K562 (cell line): Measurements from ENCODE around the gene MEX3D. TPM values are rescaled to one million over a fixed set of nuclear protein-coding genes. Genes with fewer than 3 reads are reported as not detected.

Source experiments
- DIDO1 ChIP-seq: fragments of 450-650 bp; IDR thresholded peaks from 2 replicates; pipeline ENCODE4 v1.6.1; 2016; ENCODE audit warnings: low read depth, missing biosample characterization, missing genetic modification characterization
- EP400 ChIP-seq: fragments of 450-650 bp; IDR thresholded peaks from 2 replicates; pipeline ENCODE4 v1.6.1; 2017; ENCODE audit warnings: antibody characterized with exemption, mild to moderate bottlenecking, moderate library complexity
- HLTF ChIP-seq: fragments of 450-650 bp; IDR thresholded peaks from 2 replicates; pipeline ENCODE4 v1.6.1; 2016
- MED1 ChIP-seq: sonication (generic); formaldehyde crosslinking; IDR thresholded peaks from 2 replicates; pipeline ENCODE4 v1.8.1; 2023; ENCODE audit warnings: missing genetic modification reagents, borderline replicate concordance
- MTA2 ChIP-seq: fragments of 450-650 bp; IDR thresholded peaks from 2 replicates; pipeline ENCODE4 v1.6.1; 2016; ENCODE audit warnings: low read depth
- MTA3 ChIP-seq: fragments of 450-650 bp; formaldehyde crosslinking; IDR thresholded peaks from 2 replicates; pipeline ENCODE4 v1.6.1; 2017; ENCODE audit warnings: mild to moderate bottlenecking, borderline replicate concordance
- MYBL2 ChIP-seq, 2 experiments: fragments of 450-650 bp in 1 of 2; sonication (generic) in 1 of 2; formaldehyde crosslinking in 1 of 2; IDR thresholded peaks; 2 replicates each; pipeline versions ENCODE4 v1.6.1 to v1.8.1; 2017 to 2022; ENCODE audit warnings: borderline replicate concordance in 1 of 2, inconsistent platforms in 1 of 2, low read depth in 1 of 2, mild to moderate bottlenecking in 1 of 2, missing genetic modification reagents in 1 of 2, moderate library complexity in 1 of 2
- RUNX1 ChIP-seq: sonication (generic); IDR thresholded peaks from 2 replicates; pipeline ENCODE4 v1.6.1; 2016; ENCODE audit warnings: antibody characterized with exemption, low read depth
- SIX5 ChIP-seq, 2 experiments: IDR thresholded peaks; 2 replicates each; pipeline ENCODE4 v1.6.1; 2011; ENCODE audit warnings: low read length in 2 of 2, borderline replicate concordance in 1 of 2, low read depth in 1 of 2, mild to moderate bottlenecking in 1 of 2, moderate library complexity in 1 of 2; ENCODE audit not compliant: insufficient read depth in 1 of 2
- SMARCA4 ChIP-seq: fragments of 450-650 bp; IDR thresholded peaks from 2 replicates; pipeline ENCODE4 v1.6.1; 2016
- SMARCC2 ChIP-seq: fragments of 450-650 bp; IDR thresholded peaks from 2 replicates; pipeline ENCODE4 v1.6.1; 2017; ENCODE audit warnings: antibody characterized with exemption, moderate library complexity, mild to moderate bottlenecking, low read depth
- SPI1 ChIP-seq: IDR thresholded peaks from 2 replicates; pipeline ENCODE4 v1.6.1; 2011; ENCODE audit warnings: low read depth, low read length, control low read depth, borderline replicate concordance
- TFAM ChIP-seq: fragments of 250-450 bp; sonication (Bioruptor Pico); conservative IDR thresholded peaks from 2 replicates; pipeline ENCODE4 v1.5.0; 2021; ENCODE audit warnings: mild to moderate bottlenecking, moderate library complexity
- YY1 ChIP-seq, 3 experiments: IDR thresholded peaks; 2 replicates each; pipeline ENCODE4 v1.6.1; 2011; ENCODE audit warnings: low read length in 2 of 3, mild to moderate bottlenecking in 2 of 3, moderate library complexity in 2 of 3, borderline replicate concordance in 1 of 3, control low read depth in 1 of 3, low read depth in 1 of 3; ENCODE audit not compliant: insufficient read depth in 3 of 3, insufficient replicate concordance in 2 of 3, control insufficient read depth in 1 of 3, insufficient read length in 1 of 3; ENCODE audit errors: extremely low read depth in 1 of 3
- ZNF23 ChIP-seq: fragments of 250-450 bp; sonication (Bioruptor Pico); IDR thresholded peaks from 2 replicates; pipeline ENCODE4 v1.4.0; 2020; ENCODE audit warnings: mild to moderate bottlenecking
- ZNF354B ChIP-seq: fragments of 250-450 bp; sonication (Bioruptor Pico); IDR thresholded peaks from 2 replicates; pipeline ENCODE4 v1.4.0; 2020
- ZNF445 ChIP-seq: fragments of 250-450 bp; sonication (Bioruptor Pico); IDR thresholded peaks from 2 replicates; pipeline ENCODE4 v1.4.0; 2020; ENCODE audit warnings: low read depth, mild to moderate bottlenecking, moderate library complexity
- polyA plus RNA-seq, 8 experiments: library from polyadenylated mRNA; depleted of rRNA in 4 of 8; stranded (reverse) in 5 of 8; unstranded in 3 of 8; fragments of >200 nt; fragmentation: Nextera tagmentation in 2 of 8; fragmentation: Illumina TruSeq in 1 of 8; extraction: Ambion mirVana in 2 of 8; extraction: Trizol in 1 of 8; gene quantifications; 2 replicates each; pipeline versions ENCODE4 v1.2.1 to v1.2.3, GENCODE V29; 2011 to 2014; ENCODE audit warnings: inconsistent platforms in 1 of 8, missing spikeins in 1 of 8
- total RNA-seq, 7 experiments: library from RNA; depleted of rRNA in 6 of 7; stranded (reverse); fragments of >200 nt in 6 of 7; fragmentation: Illumina TruSeq in 2 of 7; extraction: Trizol in 2 of 7; gene quantifications; 2 replicates each; pipeline versions ENCODE4 v1.2.1 to v1.2.3, GENCODE V29; 2011 to 2021; ENCODE audit warnings: low replicate concordance in 1 of 7
- TF ChIP-seq, protein P1 (sequence below): fragments of 450-650 bp; IDR thresholded peaks from 2 replicates; pipeline ENCODE4 v1.6.1; 2018; ENCODE audit not compliant: partially characterized antibody
- TF ChIP-seq, protein P2 (sequence below): fragments of 250-450 bp; sonication (Bioruptor Pico); IDR thresholded peaks from 2 replicates; pipeline ENCODE4 v1.5.1; 2021; ENCODE audit warnings: mild to moderate bottlenecking
- TF ChIP-seq, protein P3 (sequence below): fragments of 250-450 bp; sonication (Bioruptor Pico); IDR thresholded peaks from 2 replicates; pipeline ENCODE4 v1.8.0; 2021; ENCODE audit warnings: moderate library complexity, mild to moderate bottlenecking, inconsistent platforms

The MEX3D gene
- total and polyA plus RNA-seq, 9 of the 15 experiments (the other 6 are each of a cell fraction or from before 2014, with no cell fraction given): 1.7 to 39.3 (median 5.7) TPM

DNA sequence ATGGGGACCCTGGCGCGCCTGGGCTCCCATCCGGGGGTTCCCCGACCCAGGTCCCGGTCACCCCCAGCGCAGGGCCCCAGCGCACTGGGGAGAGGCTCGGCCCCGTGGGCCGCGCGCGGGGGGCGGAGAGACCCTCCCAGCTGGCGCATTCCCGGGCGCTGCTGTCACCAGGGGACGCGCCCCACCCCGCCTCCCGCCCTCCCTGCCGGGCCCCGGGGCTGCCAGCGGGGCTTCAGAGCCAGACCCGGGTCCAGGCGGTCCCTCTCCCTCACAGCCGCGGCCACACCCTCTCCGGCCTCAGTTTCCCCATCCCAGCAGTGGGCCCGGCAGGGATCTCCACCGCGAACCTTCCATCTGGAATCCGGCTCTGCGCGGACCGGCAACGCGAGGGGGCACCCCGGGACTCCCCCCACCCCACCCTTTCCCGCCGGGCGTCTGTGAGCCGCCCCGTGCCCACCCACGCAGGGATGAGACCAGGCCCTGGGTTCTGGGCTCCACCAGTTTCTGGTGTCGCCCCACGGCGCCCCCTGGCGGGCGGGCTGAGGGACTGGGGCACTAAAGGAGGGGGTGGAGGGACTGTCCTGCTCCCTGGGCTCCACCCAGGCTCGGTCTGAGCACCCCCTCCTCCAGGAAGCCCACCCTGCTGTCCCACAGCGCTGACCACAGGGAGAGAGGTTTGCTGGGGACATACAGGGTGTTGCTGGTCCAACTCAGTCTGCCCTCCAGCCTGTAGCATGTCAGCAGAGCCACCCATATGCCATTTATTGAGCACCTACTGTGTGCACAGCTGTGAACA lies 54.4 kb downstream of the MEX3D start (continued):
- TF ChIP-seq TFAM (CRISPR knock-in tag): no peak
- TF ChIP-seq YY1 (IDR thresholded peaks at IDR 0.05; ENCODE audit: borderline replicate concordance in 1 of 3, control insufficient read depth in 1 of 3, extremely low read depth in 1 of 3, insufficient read depth in 3 of 3, insufficient read length in 1 of 3, insufficient replicate concordance in 2 of 3, low read depth in 1 of 3, low read length in 2 of 3): peak in 2 of 3 experiments; percentile 17 to 29
- 0 out of 2 replicates have a peak, but pooled peaks have one; percentile 58 for TF ChIP-seq SMARCC2
- TF ChIP-seq MTA3: peak; percentile 54
- TF ChIP-seq MED1 (CRISPR knock-in tag): no peak
- no peak for TF ChIP-seq SPI1
- TF ChIP-seq SIX5 (IDR thresholded peaks at IDR 0.05; ENCODE audit: borderline replicate concordance in 1 of 2, insufficient read depth in 1 of 2, low read depth in 1 of 2, low read length in 2 of 2): no peak
- TF ChIP-seq DIDO1 (tag): no peak
- no peak for TF ChIP-seq MTA2
- no peak for TF ChIP-seq RUNX1
- TF ChIP-seq ZNF23 (CRISPR knock-in tag): no peak
- TF ChIP-seq, protein P1, sequence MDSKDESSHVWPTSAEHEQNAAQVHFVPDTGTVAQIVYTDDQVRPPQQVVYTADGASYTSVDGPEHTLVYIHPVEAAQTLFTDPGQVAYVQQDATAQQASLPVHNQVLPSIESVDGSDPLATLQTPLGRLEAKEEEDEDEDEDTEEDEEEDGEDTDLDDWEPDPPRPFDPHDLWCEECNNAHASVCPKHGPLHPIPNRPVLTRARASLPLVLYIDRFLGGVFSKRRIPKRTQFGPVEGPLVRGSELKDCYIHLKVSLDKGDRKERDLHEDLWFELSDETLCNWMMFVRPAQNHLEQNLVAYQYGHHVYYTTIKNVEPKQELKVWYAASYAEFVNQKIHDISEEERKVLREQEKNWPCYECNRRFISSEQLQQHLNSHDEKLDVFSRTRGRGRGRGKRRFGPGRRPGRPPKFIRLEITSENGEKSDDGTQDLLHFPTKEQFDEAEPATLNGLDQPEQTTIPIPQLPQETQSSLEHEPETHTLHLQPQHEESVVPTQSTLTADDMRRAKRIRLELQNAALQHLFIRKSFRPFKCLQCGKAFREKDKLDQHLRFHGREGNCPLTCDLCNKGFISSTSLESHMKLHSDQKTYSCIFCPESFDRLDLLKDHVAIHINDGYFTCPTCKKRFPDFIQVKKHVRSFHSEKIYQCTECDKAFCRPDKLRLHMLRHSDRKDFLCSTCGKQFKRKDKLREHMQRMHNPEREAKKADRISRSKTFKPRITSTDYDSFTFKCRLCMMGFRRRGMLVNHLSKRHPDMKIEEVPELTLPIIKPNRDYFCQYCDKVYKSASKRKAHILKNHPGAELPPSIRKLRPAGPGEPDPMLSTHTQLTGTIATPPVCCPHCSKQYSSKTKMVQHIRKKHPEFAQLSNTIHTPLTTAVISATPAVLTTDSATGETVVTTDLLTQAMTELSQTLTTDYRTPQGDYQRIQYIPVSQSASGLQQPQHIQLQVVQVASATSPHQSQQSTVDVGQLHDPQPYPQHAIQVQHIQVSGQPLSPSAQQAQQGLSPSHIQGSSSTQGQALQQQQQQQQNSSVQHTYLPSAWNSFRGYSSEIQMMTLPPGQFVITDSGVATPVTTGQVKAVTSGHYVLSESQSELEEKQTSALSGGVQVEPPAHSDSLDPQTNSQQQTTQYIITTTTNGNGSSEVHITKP: peak; percentile 25
- TF ChIP-seq EP400: no peak
- TF ChIP-seq, protein P2, sequence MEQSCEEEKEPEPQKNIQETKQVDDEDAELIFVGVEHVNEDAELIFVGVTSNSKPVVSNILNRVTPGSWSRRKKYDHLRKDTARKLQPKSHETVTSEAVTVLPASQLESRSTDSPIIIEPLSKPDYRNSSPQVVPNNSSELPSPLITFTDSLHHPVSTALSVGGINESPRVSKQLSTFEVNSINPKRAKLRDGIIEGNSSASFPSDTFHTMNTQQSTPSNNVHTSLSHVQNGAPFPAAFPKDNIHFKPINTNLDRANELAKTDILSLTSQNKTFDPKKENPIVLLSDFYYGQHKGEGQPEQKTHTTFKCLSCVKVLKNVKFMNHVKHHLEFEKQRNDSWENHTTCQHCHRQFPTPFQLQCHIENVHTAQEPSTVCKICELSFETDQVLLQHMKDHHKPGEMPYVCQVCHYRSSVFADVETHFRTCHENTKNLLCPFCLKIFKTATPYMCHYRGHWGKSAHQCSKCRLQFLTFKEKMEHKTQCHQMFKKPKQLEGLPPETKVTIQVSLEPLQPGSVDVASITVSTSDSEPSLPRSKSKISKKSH (CRISPR knock-in tag): no peak
- TF ChIP-seq SMARCA4: 0 out of 2 replicates have a peak, but pooled peaks have one; percentile 52
- TF ChIP-seq MYBL2 (IDR thresholded peaks at IDR 0.05; ENCODE audit: low read depth): no peak
- no peak for TF ChIP-seq MYBL2 (CRISPR knock-in tag; IDR thresholded peaks at IDR 0.05; ENCODE audit: borderline replicate concordance)
- TF ChIP-seq ZNF445 (CRISPR knock-in tag): no peak
- TF ChIP-seq ZNF354B (CRISPR knock-in tag): no peak
- TF ChIP-seq, protein P3, sequence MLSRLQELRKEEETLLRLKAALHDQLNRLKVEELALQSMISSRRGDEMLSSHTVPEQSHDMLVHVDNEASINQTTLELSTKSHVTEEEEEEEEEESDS (CRISPR knock-in tag): no peak
- no peak for TF ChIP-seq HLTF
